Smooth muscle cell of the brain vasculature (primary cell): ENCODE measurements around the gene ZNF716.
"Not testable (repeated sequence)": the region's sequence is repeated elsewhere in the genome, so short reads cannot be mapped to it uniquely, and the experiment has no call there.

Source experiments
- DNase-seq: peaks from one replicate; pipeline ENCODE4 v3.0.0-alpha.2; 2012; ENCODE audit warnings: low read depth, low spot score

ZNF716 gene

GRCh38 chr7:57425969-57426628 is 23.9 kb upstream of the ZNF716 start:
- DNase-seq, result no peak

- DNase-seq, result no peak
These were observed 23.4 kb upstream of the ZNF716 start for GRCh38 chr7:57426629-57427003.

GRCh38 chr7:57427146-57427545 is 22.8 kb upstream of the ZNF716 start:
- DNase-seq, result no peak

- no peak for DNase-seq
These were observed 22.4 kb upstream of the ZNF716 start for GRCh38 chr7:57427594-57427993.

GRCh38 chr7:57432583-57432982 is 17.4 kb upstream of the ZNF716 start:
- no peak for DNase-seq

- DNase-seq, result no peak
These were observed 12.4 kb upstream of the ZNF716 start for GRCh38 chr7:57437581-57437980.

- DNase-seq, result no peak
These were observed 11.7 kb upstream of the ZNF716 start for GRCh38 chr7:57438244-57438643.

- no peak for DNase-seq
These were observed 6.4 kb upstream of the ZNF716 start for GRCh38 chr7:57443567-57443966.

GRCh38 chr7:57469186-57469828 is 19.3 kb downstream of the ZNF716 start:
- DNase-seq, result not testable (repeated sequence)

GRCh38 chr7:57480304-57480703 is 30.3 kb downstream of the ZNF716 start:
- not testable (repeated sequence) for DNase-seq

GRCh38 chr7:57485022-57485421 is 35.0 kb downstream of the ZNF716 start:
- not testable (repeated sequence) for DNase-seq

- no peak for DNase-seq
These were observed 38.0 kb downstream of the ZNF716 start for GRCh38 chr7:57487957-57488356.

- DNase-seq, result not testable (repeated sequence)
These were observed 45.1 kb downstream of the ZNF716 start for GRCh38 chr7:57495111-57495510.

- DNase-seq, result no peak
These were observed 46.4 kb downstream of the ZNF716 start for GRCh38 chr7:57496395-57496794.

GRCh38 chr7:57505176-57505575 is 55.2 kb downstream of the ZNF716 start:
- DNase-seq, result no peak
